ENCODE results near the gene MACROH2A2.

Gene MACROH2A2

GRCh38 chr10:70137135-70137534 lies 84.5 kb downstream of the MACROH2A2 start:
- DNase-seq (ENCODE audit: low spot score in 2 of 2): peak in 1 of 2 experiments; percentile 4

GRCh38 chr10:70137927-70138883 lies 85.6 kb downstream of the MACROH2A2 start:
- DNase-seq (ENCODE audit: low spot score in 2 of 2): peak in 1 of 2 experiments; percentile 8
- Histone ChIP-seq H3K4me3 (no peak overlapping the region), H3K27me3 (ENCODE audit: low read depth) (no peaks in the 10 kb centered on the region), H3K9me3 (no peaks in the 10 kb centered on the region), H3K4me1 (peaks cover 2% of the 10 kb centered on the region; the same call in 1 of the 2 replicates), H3K36me3 (replicated peaks) (no peaks in the 10 kb centered on the region)
- in situ Hi-C loops (cut with MboI; ENCODE audit: low sequenced_read_pairs): no loop called here

More at GRCh38 chr10:70137135-70137534, 84.5 kb downstream of the MACROH2A2 start:
- Histone ChIP-seq H3K36me3 (replicated peaks) (no peaks in the 10 kb centered on the region; the same call in 1 of the 2 replicates), H3K4me3 (no peak overlapping the region), H3K9me3 (no peaks in the 10 kb centered on the region), H3K4me1 (peaks cover 5% of the 10 kb centered on the region), H3K27me3 (ENCODE audit: low read depth) (no peaks in the 10 kb centered on the region)
- in situ Hi-C loops (cut with MboI; ENCODE audit: low sequenced_read_pairs): no loop called here

- Histone ChIP-seq H3K4me3 (no peak overlapping the region), H3K9me3 (no peaks in the 10 kb centered on the region), H3K27me3 (ENCODE audit: low read depth) (no peaks in the 10 kb centered on the region), H3K4me1 (no peaks in the 10 kb centered on the region), H3K36me3 (replicated peaks) (no peaks in the 10 kb centered on the region; the same call in 1 of the 2 replicates)
- peak in 1 of 2 experiments; percentile 7 for DNase-seq (ENCODE audit: low spot score in 2 of 2)
- in situ Hi-C loops (cut with MboI; ENCODE audit: low sequenced_read_pairs): no loop called here
Measured at GRCh38 chr10:70139151-70139996, 86.7 kb downstream of the MACROH2A2 start.

- Histone ChIP-seq H3K36me3 (replicated peaks) (no peaks in the 10 kb centered on the region; the same call in 1 of the 2 replicates), H3K27me3 (ENCODE audit: low read depth) (no peaks in the 10 kb centered on the region), H3K9me3 (no peaks in the 10 kb centered on the region), H3K4me3 (no peak overlapping the region), H3K4me1 (peaks cover 5% of the 10 kb centered on the region)
- in situ Hi-C loops (cut with MboI; ENCODE audit: low sequenced_read_pairs): no loop called here
- DNase-seq (ENCODE audit: low spot score in 2 of 2): peak in 1 of 2 experiments; percentile 6
Measured at GRCh38 chr10:70139997-70140250, 87.3 kb downstream of the MACROH2A2 start.

GRCh38 chr10:70140297-70140696 lies 87.7 kb downstream of the MACROH2A2 start:
- H3K9me3 ChIP-seq: no peaks in the 10 kb centered on the region
- in situ Hi-C loops (cut with MboI; ENCODE audit: low sequenced_read_pairs): no loop called here
- no peak overlapping the region for H3K4me3 ChIP-seq
- peaks cover 9% of the 10 kb centered on the region for H3K4me1 ChIP-seq
- no peak for DNase-seq (ENCODE audit: low spot score in 2 of 2)
- no peaks in the 10 kb centered on the region; the same call in 1 of the 2 replicates for H3K36me3 ChIP-seq (replicated peaks)
- no peaks in the 10 kb centered on the region for H3K27me3 ChIP-seq (ENCODE audit: low read depth)

- no peak for DNase-seq (ENCODE audit: low spot score in 2 of 2)
- Histone ChIP-seq H3K36me3 (replicated peaks) (no peaks in the 10 kb centered on the region; the same call in 1 of the 2 replicates), H3K9me3 (no peaks in the 10 kb centered on the region), H3K4me3 (no peak overlapping the region), H3K27me3 (ENCODE audit: low read depth) (no peaks in the 10 kb centered on the region), H3K4me1 (peaks cover 18% of the 10 kb centered on the region)
- in situ Hi-C loops (cut with MboI; ENCODE audit: low sequenced_read_pairs): no loop called here
Measured at GRCh38 chr10:70142555-70142954, 89.9 kb downstream of the MACROH2A2 start.

GRCh38 chr10:70144372-70145110 lies 91.9 kb downstream of the MACROH2A2 start:
- Histone ChIP-seq H3K36me3 (replicated peaks) (peaks cover 6% of the 10 kb centered on the region), H3K9me3 (no peaks in the 10 kb centered on the region), H3K4me3 (peak overlapping the region; percentile 62), H3K27me3 (ENCODE audit: low read depth) (no peaks in the 10 kb centered on the region), H3K4me1 (peaks cover 20% of the 10 kb centered on the region)
- in situ Hi-C loops (cut with MboI; ENCODE audit: low sequenced_read_pairs): no loop called here
- no peak for DNase-seq (ENCODE audit: low spot score in 2 of 2)

- Histone ChIP-seq H3K4me3 (peak overlapping the region; percentile 62), H3K36me3 (replicated peaks) (peaks cover 7% of the 10 kb centered on the region), H3K9me3 (no peaks in the 10 kb centered on the region), H3K27me3 (ENCODE audit: low read depth) (no peaks in the 10 kb centered on the region), H3K4me1 (peaks cover 20% of the 10 kb centered on the region)
- in situ Hi-C loops (cut with MboI; ENCODE audit: low sequenced_read_pairs): no loop called here
- no peak for DNase-seq (ENCODE audit: low spot score in 2 of 2)
Measured at GRCh38 chr10:70145166-70145665, 92.6 kb downstream of the MACROH2A2 start.

GRCh38 chr10:70145666-70146488 lies 93.2 kb downstream of the MACROH2A2 start:
- no peaks in the 10 kb centered on the region for H3K27me3 ChIP-seq (ENCODE audit: low read depth)
- H3K4me3 ChIP-seq: peak overlapping the region; percentile 62
- in situ Hi-C loops (cut with MboI; ENCODE audit: low sequenced_read_pairs): no loop called here
- DNase-seq (ENCODE audit: low spot score in 2 of 2): peak; percentile 28 to 70
- no peaks in the 10 kb centered on the region for H3K9me3 ChIP-seq
- peaks cover 14% of the 10 kb centered on the region for H3K36me3 ChIP-seq (replicated peaks)
- H3K4me1 ChIP-seq: peaks cover 20% of the 10 kb centered on the region

GRCh38 chr10:70146489-70147258 lies 94.0 kb downstream of the MACROH2A2 start, which contains the start of gene TYSND1:
Gene TYSND1 (minus strand): TSS chr10:70146700. CDS start chr10:70146586, 114 bp downstream.
- in situ Hi-C loops (cut with MboI; ENCODE audit: low sequenced_read_pairs): no loop called here
- peak; percentile 98 to 99 for DNase-seq (ENCODE audit: low spot score in 2 of 2)
- Histone ChIP-seq H3K36me3 (replicated peaks) (peaks cover 19% of the 10 kb centered on the region), H3K4me3 (peak within 1 kb of the TSS; percentile 62), H3K9me3 (no peaks in the 10 kb centered on the region), H3K4me1 (peaks cover 20% of the 10 kb centered on the region), H3K27me3 (ENCODE audit: low read depth) (no peaks in the 10 kb centered on the region)

- in situ Hi-C loops (cut with MboI; ENCODE audit: low sequenced_read_pairs): no loop called here
- Histone ChIP-seq H3K9me3 (no peaks in the 10 kb centered on the region), H3K36me3 (replicated peaks) (peaks cover 25% of the 10 kb centered on the region), H3K4me3 (peak overlapping the region; percentile 62), H3K27me3 (ENCODE audit: low read depth) (no peaks in the 10 kb centered on the region), H3K4me1 (peaks cover 20% of the 10 kb centered on the region)
- no peak for DNase-seq (ENCODE audit: low spot score in 2 of 2)
Measured at GRCh38 chr10:70147259-70147625, 94.6 kb downstream of the MACROH2A2 start.

GRCh38 chr10:70148516-70148915 lies 95.9 kb downstream of the MACROH2A2 start:
- DNase-seq (ENCODE audit: low spot score in 2 of 2): no peak
- H3K9me3 ChIP-seq: no peaks in the 10 kb centered on the region
- peaks cover 37% of the 10 kb centered on the region for H3K36me3 ChIP-seq (replicated peaks)
- in situ Hi-C loops (cut with MboI; ENCODE audit: low sequenced_read_pairs): no loop called here
- no peaks in the 10 kb centered on the region for H3K27me3 ChIP-seq (ENCODE audit: low read depth)
- H3K4me3 ChIP-seq: no peak overlapping the region
- peaks cover 20% of the 10 kb centered on the region for H3K4me1 ChIP-seq

All from HAP-1 (cell line).